Activated CD8-positive, alpha-beta memory T cell treated with anti-CD3 and anti-CD28 coated beads for 36 hours (primary cell): ENCODE measurements around the gene WWP2. TPM values are rescaled to one million over a fixed set of nuclear protein-coding genes. Genes with fewer than 3 reads are reported as not detected.
"Not testable (repeated sequence)": the region's sequence is repeated elsewhere in the genome, so short reads cannot be mapped to it uniquely, and the experiment has no call there.

ENCODE experiments used
- CTCF ChIA-PET: fragments of 350-600 bp; sonication (Branson Sonifier 250); formaldehyde crosslinking; loops from one replicate; lab custom pipeline; 2021; ENCODE audit warnings: antibody characterized with exemption; lab: Charles Lee
- POLR2A ChIA-PET: fragments of 350-600 bp; sonication (Branson Sonifier 250); formaldehyde crosslinking; loops from one replicate; lab custom pipeline; 2021; ENCODE audit warnings: antibody characterized with exemption; lab: Charles Lee
- total RNA-seq, 2 experiments: library from RNA; stranded (reverse); gene quantifications; one replicate each; pipeline ENCODE4 v1.2.3, GENCODE V29; 2021

Gene WWP2
- total RNA-seq, 2 experiments from 2014 or later, result 36.1 to 36.3 TPM

DNA sequence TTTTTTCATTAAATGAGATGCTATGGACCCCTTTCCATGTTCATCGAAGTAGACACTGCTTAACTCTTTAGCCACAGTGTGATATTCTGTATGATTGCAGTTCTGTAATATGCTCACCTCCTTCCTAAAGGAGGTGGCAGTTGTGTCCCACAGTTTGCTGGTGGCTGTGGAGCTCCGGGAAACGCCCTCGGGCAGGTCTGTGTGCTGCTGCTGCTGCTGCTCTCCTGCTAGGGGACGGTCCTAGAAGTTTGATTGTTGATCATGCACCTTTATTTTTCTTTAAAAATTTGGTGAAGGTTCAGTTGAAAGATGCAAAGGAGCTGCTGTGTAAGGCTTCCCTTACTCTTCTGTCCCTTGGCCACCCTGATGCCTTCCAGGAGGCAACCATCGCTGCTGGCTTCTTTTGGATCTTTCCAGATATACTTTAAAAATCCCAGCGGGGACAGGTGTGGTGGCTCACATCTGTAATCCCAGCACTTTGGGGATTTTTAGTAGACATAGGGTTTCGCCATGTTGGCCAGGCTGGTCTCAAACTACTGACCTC lies 180.6 kb downstream of the WWP2 start:
- POLR2A ChIA-PET, result no interaction called here
- CTCF ChIA-PET, result no interaction called here

- POLR2A ChIA-PET, CTCF ChIA-PET: not testable (repeated sequence)
Measured at GRCh38 chr16:69943241-69944036, 181.3 kb downstream of the WWP2 start.

DNA sequence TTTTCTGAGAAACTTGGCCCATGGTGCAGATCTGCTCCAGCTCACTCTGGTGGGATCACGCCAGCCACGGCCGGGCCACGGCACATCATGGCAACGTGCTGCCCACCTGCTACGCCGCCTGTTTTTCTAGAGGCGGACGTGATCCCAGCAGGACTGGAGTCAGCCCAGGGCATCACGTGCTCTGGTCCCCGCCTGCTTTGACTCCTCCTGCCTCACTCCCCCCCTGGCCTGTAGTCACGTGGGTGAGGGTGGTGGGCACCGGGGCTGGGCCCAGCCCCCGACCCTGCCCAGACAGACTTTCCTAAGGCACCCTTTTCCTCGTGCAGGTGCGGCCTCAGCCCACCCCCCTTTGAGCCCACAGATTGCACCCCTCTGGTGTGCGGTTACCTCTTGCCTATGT lies 188.3 kb downstream of the WWP2 start:
- CTCF ChIA-PET, POLR2A ChIA-PET: not testable (repeated sequence)

- CTCF ChIA-PET, POLR2A ChIA-PET: not testable (repeated sequence)
Measured at GRCh38 chr16:69951017-69951671, 189.0 kb downstream of the WWP2 start, which contains the start of gene CLEC18A. Gene CLEC18A (plus strand): TSS chr16:69951334. CDS start chr16:69951367, 33 bp downstream.

DNA sequence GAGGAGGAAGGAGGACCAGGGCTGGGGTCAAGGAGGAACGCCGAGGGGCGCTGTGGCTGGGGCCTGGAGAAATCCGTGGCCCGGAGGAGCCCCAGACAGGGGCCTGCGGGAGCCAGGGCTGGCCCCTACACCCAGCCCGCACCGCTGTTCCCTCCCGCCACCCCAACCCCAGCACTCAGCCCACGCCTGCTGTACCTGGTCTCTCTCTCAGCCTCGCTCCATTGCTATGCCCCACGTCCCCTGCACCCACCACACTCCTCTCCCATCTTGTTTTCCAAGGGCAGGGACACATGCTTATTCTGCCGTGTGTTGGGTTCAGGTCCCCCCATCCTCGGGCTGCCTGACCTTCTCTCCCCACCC lies 189.5 kb downstream of the WWP2 start:
- POLR2A ChIA-PET, CTCF ChIA-PET: not testable (repeated sequence)

DNA sequence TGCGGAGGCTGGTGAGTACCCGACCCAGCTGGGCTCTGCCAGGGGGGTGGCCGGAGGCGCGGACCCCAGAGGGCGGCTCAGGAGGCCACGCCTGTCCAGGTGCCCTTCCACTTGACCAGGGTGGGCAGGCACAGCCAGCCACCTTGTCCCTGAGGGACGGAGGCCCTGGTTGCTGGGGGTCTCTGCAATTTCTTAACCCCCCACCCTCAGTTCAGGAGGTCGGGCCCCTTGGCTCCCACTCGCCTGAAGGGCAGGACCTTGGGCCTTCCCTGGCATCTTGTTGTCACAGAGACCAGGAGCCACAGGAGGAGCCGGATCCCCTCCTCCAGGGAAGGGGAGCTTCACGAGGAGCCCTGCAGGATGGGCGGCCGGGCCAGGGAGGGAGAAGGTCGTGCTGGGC lies 190.0 kb downstream of the WWP2 start:
- POLR2A ChIA-PET, result not testable (repeated sequence)

GRCh38 chr16:69952572-69953355 lies 190.6 kb downstream of the WWP2 start:
- POLR2A ChIA-PET, CTCF ChIA-PET: not testable (repeated sequence)

More for the DNA sequence above, 190.0 kb downstream of the WWP2 start:
- CTCF ChIA-PET, result not testable (repeated sequence)

DNA sequence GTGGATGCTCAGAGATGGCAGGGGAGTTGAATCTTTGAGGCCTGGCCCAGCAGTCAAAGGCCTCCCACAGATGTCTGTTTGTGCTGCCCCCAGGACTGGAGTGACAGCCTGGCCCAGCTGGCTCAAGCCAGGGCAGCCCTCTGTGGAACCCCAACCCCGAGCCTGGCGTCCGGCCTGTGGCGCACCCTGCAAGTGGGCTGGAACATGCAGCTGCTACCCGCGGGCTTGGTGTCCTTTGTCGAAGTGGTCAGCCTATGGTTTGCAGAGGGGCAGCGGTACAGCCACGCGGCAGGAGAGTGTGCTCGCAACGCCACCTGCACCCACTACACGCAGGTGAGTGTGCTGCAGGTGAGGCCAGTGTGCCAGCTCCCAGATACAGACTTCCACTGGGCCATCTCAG lies 192.1 kb downstream of the WWP2 start:
- CTCF ChIA-PET, POLR2A ChIA-PET: not testable (repeated sequence)

DNA sequence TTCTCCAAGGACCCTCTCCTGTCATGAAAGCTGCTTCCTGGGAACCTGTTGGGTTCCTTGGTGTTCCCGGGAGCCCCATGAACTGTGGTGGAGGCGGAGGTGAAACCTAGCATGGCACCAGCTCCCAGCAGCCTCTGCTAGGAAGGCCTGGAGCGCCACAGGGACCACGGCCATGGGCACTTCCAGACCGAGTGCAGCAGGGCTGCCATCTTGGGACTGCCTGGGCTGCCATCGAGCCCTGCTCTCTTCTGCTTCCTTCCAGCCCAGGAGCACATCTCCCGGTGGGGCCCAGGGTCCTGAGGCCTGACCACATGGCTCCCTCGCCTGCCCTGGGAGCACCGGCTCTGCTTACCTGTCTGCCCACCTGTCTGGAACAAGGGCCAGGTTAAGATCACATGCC lies 201.2 kb downstream of the WWP2 start:
- CTCF ChIA-PET, POLR2A ChIA-PET: not testable (repeated sequence)

DNA sequence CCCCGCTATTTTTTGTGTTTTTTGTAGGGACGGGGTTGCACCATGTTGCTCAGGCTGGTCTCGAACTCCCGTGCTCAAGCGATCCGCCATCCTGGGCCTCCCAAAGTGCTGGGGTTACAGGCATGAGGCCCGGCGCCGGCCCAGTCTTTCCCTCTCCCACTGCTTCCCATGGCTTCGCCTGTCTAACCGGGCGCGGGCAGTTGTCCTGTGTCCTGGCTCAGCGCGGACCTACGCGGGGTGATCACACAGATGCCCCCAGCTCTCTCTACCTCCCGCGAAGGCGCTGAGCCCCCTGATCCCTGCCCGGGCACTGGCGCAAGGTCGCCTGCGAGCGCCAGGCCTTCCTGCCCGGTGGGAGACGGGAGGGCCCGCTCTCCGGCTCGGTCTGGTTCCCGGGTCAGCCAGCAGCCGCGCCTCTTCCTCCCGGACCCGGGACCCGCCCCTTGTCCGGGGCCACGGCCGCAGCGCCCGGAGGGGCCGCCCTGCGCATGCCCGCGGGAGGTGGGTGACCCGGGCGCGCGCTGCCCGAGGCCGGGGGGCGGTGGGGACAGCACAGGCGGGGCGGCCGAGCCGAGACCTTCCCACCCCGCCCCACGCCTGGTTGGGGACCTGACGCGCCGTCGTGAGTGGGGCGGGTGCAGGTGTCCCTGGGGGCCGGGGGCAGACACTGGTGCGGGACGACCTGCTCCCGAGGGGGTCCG lies 203.0 kb downstream of the WWP2 start:
- POLR2A ChIA-PET, CTCF ChIA-PET: not testable (repeated sequence)

GRCh38 chr16:69965661-69966054 lies 203.5 kb downstream of the WWP2 start:
- CTCF ChIA-PET, POLR2A ChIA-PET: not testable (repeated sequence)

- CTCF ChIA-PET, POLR2A ChIA-PET: not testable (repeated sequence)
Measured at GRCh38 chr16:69967688-69968087, 205.6 kb downstream of the WWP2 start.

GRCh38 chr16:69968125-69968524 lies 206.0 kb downstream of the WWP2 start:
- CTCF ChIA-PET, POLR2A ChIA-PET: not testable (repeated sequence)

GRCh38 chr16:69969657-69970056 lies 207.5 kb downstream of the WWP2 start:
- CTCF ChIA-PET, result not testable (repeated sequence)

DNA sequence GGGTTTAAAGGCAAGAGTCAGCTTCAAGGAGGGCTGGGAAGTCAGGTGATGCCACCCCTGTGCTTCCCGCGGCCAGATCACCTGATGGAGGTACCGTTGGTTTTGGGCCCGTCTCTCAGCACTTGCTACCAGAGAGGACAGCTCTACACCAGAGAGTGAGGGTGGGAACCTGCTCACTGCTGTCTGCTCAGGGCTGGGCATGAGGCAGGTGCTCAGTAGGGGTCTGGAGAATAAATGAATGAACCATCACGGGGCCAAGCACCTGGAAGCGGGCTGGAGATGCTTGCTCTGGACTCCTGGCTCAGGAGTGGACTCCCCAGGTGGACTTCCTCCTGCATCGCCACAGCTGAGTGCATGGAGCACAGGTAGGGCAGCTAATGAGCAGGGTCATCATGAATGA lies 210.0 kb downstream of the WWP2 start:
- POLR2A ChIA-PET, result not testable (repeated sequence)

More at GRCh38 chr16:69969657-69970056, 207.5 kb downstream of the WWP2 start:
- POLR2A ChIA-PET, result not testable (repeated sequence)

GRCh38 chr16:69972935-69973334 lies 210.8 kb downstream of the WWP2 start:
- POLR2A ChIA-PET, CTCF ChIA-PET: not testable (repeated sequence)

More for the DNA sequence above, 210.0 kb downstream of the WWP2 start:
- CTCF ChIA-PET, result not testable (repeated sequence)

DNA sequence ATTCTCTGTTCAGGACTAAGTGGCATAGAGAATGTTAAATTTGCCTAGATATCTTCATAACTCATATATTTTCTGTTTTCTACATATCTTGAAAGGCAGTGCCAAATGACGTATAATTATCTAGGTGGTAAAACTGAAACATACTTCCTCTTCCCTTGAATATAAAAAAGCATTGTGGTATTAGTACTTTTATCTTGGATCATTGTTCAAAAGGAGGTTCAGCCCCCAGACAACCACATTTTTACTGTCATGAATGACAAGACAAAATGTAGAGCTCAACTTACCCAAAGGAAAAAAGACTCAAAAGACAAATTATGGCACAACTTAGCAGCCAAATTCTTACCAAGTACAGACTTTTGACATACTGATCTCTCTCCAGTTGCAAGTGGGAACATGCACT lies 223.1 kb downstream of the WWP2 start:
- POLR2A ChIA-PET, result interaction anchor here (0.6 kb wide), 1 partner anchor 217 kb away, joined by 3 read pairs; no protein-coding TSS in a partner anchor

More for the DNA sequence above, 223.1 kb downstream of the WWP2 start:
- CTCF ChIA-PET, result not testable (repeated sequence)
